ENCODE results near the gene FTHL17. TPM values are rescaled to one million over a fixed set of nuclear protein-coding genes. Genes with fewer than 3 reads are reported as not detected.

The FTHL17 gene
- total RNA-seq, 2 donors from 2014 or later = not detected

DNA sequence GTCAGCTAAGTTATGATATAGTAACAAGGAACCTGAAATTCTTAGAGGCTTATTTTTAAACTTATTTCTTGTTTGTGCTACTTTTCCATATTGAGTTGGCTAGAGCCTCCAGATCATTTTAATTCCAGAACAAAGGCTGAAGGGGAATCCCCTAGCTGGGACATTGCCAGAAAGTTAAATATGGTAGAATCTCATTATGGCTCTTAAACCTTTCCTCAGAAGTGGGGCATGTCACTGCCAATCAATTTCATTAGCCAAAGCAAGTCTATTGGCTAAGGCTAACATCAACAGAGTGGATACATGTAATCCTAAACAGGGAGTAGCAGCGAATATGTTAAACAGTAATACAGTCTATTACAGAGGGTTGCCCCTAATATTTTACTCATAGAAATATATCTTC, 47.0 kb downstream of the FTHL17 start:
- no peak overlapping the region for H3K27ac ChIP-seq
- intact Hi-C loops (cut with DNase I) = no loop called here

DNA sequence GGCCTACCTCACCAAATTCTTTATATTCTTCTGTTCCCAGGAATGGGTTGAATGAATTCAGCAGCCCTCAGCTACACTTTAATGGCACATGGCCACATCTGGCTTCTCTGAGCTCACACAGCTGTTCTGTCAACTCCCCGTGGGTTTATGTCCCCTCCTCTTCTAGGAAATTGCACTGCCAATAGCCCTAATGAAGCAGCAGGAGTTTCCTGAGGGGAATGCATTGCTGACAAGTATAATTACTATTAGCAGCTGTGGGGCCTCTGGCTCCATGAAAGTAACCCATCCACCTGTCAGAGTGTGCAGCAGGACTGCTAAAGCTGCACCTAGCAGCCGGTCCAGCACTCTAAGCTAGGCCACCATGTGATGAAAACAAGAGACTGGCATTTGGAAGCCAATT, 50.3 kb downstream of the FTHL17 start:
- no peak for DNase-seq
- TF ChIP-seq, protein P1, sequence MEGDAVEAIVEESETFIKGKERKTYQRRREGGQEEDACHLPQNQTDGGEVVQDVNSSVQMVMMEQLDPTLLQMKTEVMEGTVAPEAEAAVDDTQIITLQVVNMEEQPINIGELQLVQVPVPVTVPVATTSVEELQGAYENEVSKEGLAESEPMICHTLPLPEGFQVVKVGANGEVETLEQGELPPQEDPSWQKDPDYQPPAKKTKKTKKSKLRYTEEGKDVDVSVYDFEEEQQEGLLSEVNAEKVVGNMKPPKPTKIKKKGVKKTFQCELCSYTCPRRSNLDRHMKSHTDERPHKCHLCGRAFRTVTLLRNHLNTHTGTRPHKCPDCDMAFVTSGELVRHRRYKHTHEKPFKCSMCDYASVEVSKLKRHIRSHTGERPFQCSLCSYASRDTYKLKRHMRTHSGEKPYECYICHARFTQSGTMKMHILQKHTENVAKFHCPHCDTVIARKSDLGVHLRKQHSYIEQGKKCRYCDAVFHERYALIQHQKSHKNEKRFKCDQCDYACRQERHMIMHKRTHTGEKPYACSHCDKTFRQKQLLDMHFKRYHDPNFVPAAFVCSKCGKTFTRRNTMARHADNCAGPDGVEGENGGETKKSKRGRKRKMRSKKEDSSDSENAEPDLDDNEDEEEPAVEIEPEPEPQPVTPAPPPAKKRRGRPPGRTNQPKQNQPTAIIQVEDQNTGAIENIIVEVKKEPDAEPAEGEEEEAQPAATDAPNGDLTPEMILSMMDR (IDR thresholded peaks at IDR 0.05) = no peak
- intact Hi-C loops (cut with DNase I) = no loop called here

More for the DNA sequence above, 47.0 kb downstream of the FTHL17 start:
- H3K9me3 ChIP-seq = no peaks in the 10 kb centered on the region
- H3K36me3 ChIP-seq = no peaks in the 10 kb centered on the region
- TF ChIP-seq, protein P1 (IDR thresholded peaks at IDR 0.05) = no peak
- H3K4me3 ChIP-seq = no peak overlapping the region
- no peaks in the 10 kb centered on the region for H3K4me1 ChIP-seq
- DNase-seq = no peak
- H3K9ac ChIP-seq (ENCODE audit: low read depth in 2 of 2, low read length in 2 of 2) = no peak overlapping the region
- H3K27me3 ChIP-seq = no peaks in the 10 kb centered on the region

More for the DNA sequence above, 50.3 kb downstream of the FTHL17 start:
- Histone ChIP-seq H3K4me3 (no peak overlapping the region), H3K36me3 (no peaks in the 10 kb centered on the region), H3K9ac (ENCODE audit: low read depth in 2 of 2, low read length in 2 of 2) (no peak overlapping the region), H3K27ac (no peak overlapping the region), H3K4me1 (no peaks in the 10 kb centered on the region), H3K27me3 (no peaks in the 10 kb centered on the region), H3K9me3 (no peaks in the 10 kb centered on the region)

Other genes with a start within 250 kb of the FTHL17 start
- 10 to 100 TPM; 12.3 to 22.2 TPM for gene TAB3, start 182.8 kb downstream of the FTHL17 start, total RNA-seq